CD8-positive, alpha-beta memory T cell (primary cell): ENCODE data around the gene SCAPER. TPM values are rescaled to one million over a fixed set of nuclear protein-coding genes. Genes with fewer than 3 reads are reported as not detected.

Experiments used
- CTCF ChIA-PET: fragments of 350-600 bp; sonication (Branson Sonifier 250); formaldehyde crosslinking; loops from one replicate; lab custom pipeline; 2021; ENCODE audit warnings: antibody characterized with exemption; lab: Charles Lee
- POLR2A ChIA-PET: fragments of 350-600 bp; sonication (Branson Sonifier 250); formaldehyde crosslinking; loops from one replicate; lab custom pipeline; 2021; ENCODE audit warnings: antibody characterized with exemption; lab: Charles Lee
- DNase-seq, 5 donors: peaks; one replicate each; pipeline versions ENCODE4 v3.0.0 to v3.0.0-alpha.2; 2020 to 2022; ENCODE audit warnings: mixed read lengths in 1 of 5
- H3K27ac ChIP-seq: one replicate; pipeline ENCODE4 v1.7.0; 2013; ENCODE audit warnings: low read depth, mild to moderate bottlenecking, low read length, moderate library complexity
- H3K27me3 ChIP-seq: 2 replicates; pipeline ENCODE4 v1.7.0; 2013; ENCODE audit warnings: low read length, mild to moderate bottlenecking; ENCODE audit not compliant: insufficient read depth, poor library complexity, severe bottlenecking
- H3K36me3 ChIP-seq: 2 replicates; pipeline ENCODE4 v1.7.0; 2013; ENCODE audit warnings: mild to moderate bottlenecking, low read length, moderate library complexity; ENCODE audit not compliant: insufficient read depth
- H3K4me1 ChIP-seq: 2 replicates; pipeline ENCODE4 v1.7.0; 2013; ENCODE audit warnings: mild to moderate bottlenecking, low read length, moderate library complexity; ENCODE audit not compliant: insufficient read depth
- H3K4me3 ChIP-seq: 2 replicates; pipeline ENCODE4 v1.7.0; 2013; ENCODE audit warnings: mild to moderate bottlenecking, low read length
- H3K9me3 ChIP-seq: 2 replicates; pipeline ENCODE4 v1.7.0; 2013; ENCODE audit warnings: mild to moderate bottlenecking, low read length
- H3K27ac Mint-ChIP-seq, 8 donors: one replicate each; pipeline ENCODE4 v1.8.0; 2020 to 2021; ENCODE audit warnings: mixed read lengths in 8 of 8, mild to moderate bottlenecking in 6 of 8, inconsistent platforms in 3 of 8, moderate library complexity in 3 of 8
- H3K27me3 Mint-ChIP-seq, 2 donors: one replicate each; pipeline ENCODE4 v1.8.0; 2020 to 2021; ENCODE audit warnings: mixed read lengths in 2 of 2, mild to moderate bottlenecking in 1 of 2, moderate library complexity in 1 of 2
- H3K36me3 Mint-ChIP-seq, 3 donors: one replicate each; pipeline ENCODE4 v1.8.0; 2020 to 2021; ENCODE audit warnings: mixed read lengths in 3 of 3, inconsistent platforms in 1 of 3, mild to moderate bottlenecking in 1 of 3
- H3K4me1 Mint-ChIP-seq, 3 donors: one replicate each; pipeline ENCODE4 v1.8.0; 2020 to 2021; ENCODE audit warnings: mixed read lengths in 3 of 3, inconsistent platforms in 1 of 3, mild to moderate bottlenecking in 1 of 3
- H3K4me3 Mint-ChIP-seq, 7 donors: one replicate each; pipeline ENCODE4 v1.8.0; 2020 to 2021; ENCODE audit warnings: mixed read lengths in 7 of 7, mild to moderate bottlenecking in 6 of 7, moderate library complexity in 4 of 7, inconsistent platforms in 2 of 7
- H3K9me3 Mint-ChIP-seq, 5 donors: one replicate each; pipeline ENCODE4 v1.8.0; 2020 to 2022; ENCODE audit warnings: mixed read lengths in 5 of 5, mild to moderate bottlenecking in 3 of 5, moderate library complexity in 2 of 5, inconsistent platforms in 1 of 5
- polyA plus RNA-seq: library from polyadenylated mRNA; unstranded; fragments of 300-500 nt; fragmentation: Illumina TruSeq; gene quantifications from one replicate; pipeline ENCODE4 v1.2.3, GENCODE V29; 2021
- total RNA-seq, 2 experiments: library from RNA; stranded (reverse); gene quantifications; one replicate each; pipeline ENCODE4 v1.2.3, GENCODE V29; 2021

Gene SCAPER
- total and polyA plus RNA-seq, 3 experiments from 2014 or later = 15.5 to 26.6 (median 16.0) TPM

DNA sequence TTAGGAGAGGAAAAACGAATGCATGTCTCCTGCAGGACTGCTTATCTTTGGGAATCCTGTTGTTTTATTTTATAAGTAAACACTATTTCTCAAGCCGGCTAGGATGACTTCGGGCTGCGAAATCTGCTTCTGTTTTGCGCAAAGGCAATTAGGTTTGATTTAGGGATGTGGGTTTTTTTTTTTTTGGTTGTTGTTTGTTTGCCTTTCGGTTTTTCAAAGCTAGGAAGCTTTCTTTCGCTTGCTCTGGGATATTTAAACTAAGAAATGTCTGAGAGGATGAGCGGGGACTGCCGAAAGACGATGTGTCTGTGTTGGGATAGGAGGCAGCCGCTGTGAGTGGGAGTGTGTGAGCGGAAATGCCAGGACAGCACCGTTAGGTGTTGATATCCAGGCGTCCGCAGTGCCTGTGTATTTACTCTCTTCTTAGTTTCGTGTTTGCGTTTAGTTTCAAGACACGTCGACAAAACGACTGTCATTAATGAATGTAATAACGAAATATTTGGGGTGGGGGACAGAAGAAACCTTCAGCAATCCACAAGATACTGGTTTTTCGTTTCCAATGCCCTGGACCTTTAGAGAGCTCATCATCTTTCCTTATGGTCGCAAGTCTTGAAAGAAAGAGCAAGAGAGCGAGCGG is 568.0 kb downstream of the SCAPER start:
- peak overlapping the region; percentile 8 for H3K27ac ChIP-seq
- ChIA-PET CTCF (no interaction called here), POLR2A (interaction anchor here (0.6 to 1.5 kb wide), 2 partner anchors 8 to 657 kb away, joined by 6 to 7 read pairs; no protein-coding TSS in a partner anchor)
- peaks cover 53 to 66% (median 65%) of the 10 kb centered on the region in 3 donors for H3K4me1 Mint-ChIP-seq
- peaks cover 0 to 1% (median 0%) of the 10 kb centered on the region in 3 donors for H3K36me3 Mint-ChIP-seq
- peaks cover 56% of the 10 kb centered on the region for H3K4me1 ChIP-seq
- no peaks in the 10 kb centered on the region for H3K36me3 ChIP-seq
- H3K27ac Mint-ChIP-seq = peak overlapping the region in 4 of 8 donors; percentile 5 to 66 (median 40)
- peak in 1 of 5 donors; percentile 17 for DNase-seq
- peaks cover 0 to 6% (median 2%) of the 10 kb centered on the region in 5 donors for H3K9me3 Mint-ChIP-seq
- peak overlapping the region; percentile 72 to 91 (median 81) for H3K4me3 Mint-ChIP-seq
- peak overlapping the region; percentile 1 for H3K4me3 ChIP-seq
- peaks cover 65% of the 10 kb centered on the region for H3K27me3 ChIP-seq
- no peaks in the 10 kb centered on the region for H3K9me3 ChIP-seq
- H3K27me3 Mint-ChIP-seq = peaks cover 86 to 88% of the 10 kb centered on the region in 2 donors

GRCh38 chr15:76336254-76337058 is 568.7 kb downstream of the SCAPER start, which contains the start of gene ISL2:
Gene ISL2 (plus strand): TSS chr15:76336773. CDS start chr15:76336884, 111 bp downstream.
- POLR2A ChIA-PET = interaction anchor here (1.5 kb wide), 1 partner anchor 9 kb away, joined by 6 read pairs; no protein-coding TSS in a partner anchor
- Histone ChIP-seq H3K27ac (peak within 1 kb of the TSS; percentile 54), H3K27me3 (peaks cover 58% of the 10 kb centered on the region), H3K9me3 (no peaks in the 10 kb centered on the region), H3K36me3 (no peaks in the 10 kb centered on the region), H3K4me3 (peak within 1 kb of the TSS; percentile 16), H3K4me1 (peaks cover 49% of the 10 kb centered on the region)
- CTCF ChIA-PET = interaction anchor here (1.2 kb wide), 1 partner anchor 9 kb away, joined by 7 read pairs; no protein-coding TSS in a partner anchor
- peaks cover 47 to 59% (median 57%) of the 10 kb centered on the region in 3 donors for H3K4me1 Mint-ChIP-seq
- peaks cover 79 to 80% of the 10 kb centered on the region in 2 donors for H3K27me3 Mint-ChIP-seq
- H3K27ac Mint-ChIP-seq = peak within 1 kb of the TSS in 7 of 8 donors; percentile 1 to 72 (median 32)
- H3K4me3 Mint-ChIP-seq = peak within 1 kb of the TSS; percentile 72 to 91 (median 81)
- H3K36me3 Mint-ChIP-seq = peaks cover 0 to 1% (median 0%) of the 10 kb centered on the region in 3 donors
- H3K9me3 Mint-ChIP-seq = peaks cover 0 to 6% (median 2%) of the 10 kb centered on the region in 5 donors
- peak in 4 of 5 donors; percentile 12 to 54 (median 46) for DNase-seq

GRCh38 chr15:76335307-76336253 is 569.6 kb downstream of the SCAPER start:
- CTCF ChIA-PET = interaction anchor here (1.2 kb wide), 1 partner anchor 10 kb away, joined by 7 read pairs; no protein-coding TSS in a partner anchor

GRCh38 chr15:76334438-76335306 is 570.5 kb downstream of the SCAPER start:
- Histone ChIP-seq H3K9me3 (no peaks in the 10 kb centered on the region), H3K4me3 (no peak overlapping the region), H3K36me3 (no peaks in the 10 kb centered on the region), H3K27me3 (peaks cover 44% of the 10 kb centered on the region), H3K4me1 (peaks cover 36% of the 10 kb centered on the region), H3K27ac (no peak overlapping the region)
- POLR2A ChIA-PET = interaction anchor here (0.6 to 1.0 kb wide), 2 partner anchors 9 to 37 kb away, joined by 3 read pairs; no protein-coding TSS in a partner anchor
- H3K36me3 Mint-ChIP-seq = peaks cover 0 to 1% (median 0%) of the 10 kb centered on the region in 3 donors
- H3K27ac Mint-ChIP-seq = peak overlapping the region in 1 of 8 donors; percentile 63
- peaks cover 0 to 6% (median 2%) of the 10 kb centered on the region in 5 donors for H3K9me3 Mint-ChIP-seq
- no peak for DNase-seq
- peaks cover 34 to 44% (median 40%) of the 10 kb centered on the region in 3 donors for H3K4me1 Mint-ChIP-seq
- peak overlapping the region; percentile 8 to 91 (median 81) for H3K4me3 Mint-ChIP-seq
- CTCF ChIA-PET = no interaction called here
- H3K27me3 Mint-ChIP-seq = peaks cover 71 to 77% of the 10 kb centered on the region in 2 donors

More at GRCh38 chr15:76335307-76336253, 569.6 kb downstream of the SCAPER start:
- Histone ChIP-seq H3K27ac (peak overlapping the region; percentile 54), H3K27me3 (peaks cover 53% of the 10 kb centered on the region), H3K4me3 (peak overlapping the region; percentile 16), H3K4me1 (peaks cover 42% of the 10 kb centered on the region), H3K9me3 (no peaks in the 10 kb centered on the region), H3K36me3 (no peaks in the 10 kb centered on the region)
- Mint-ChIP-seq H3K27ac (peak overlapping the region in 3 of 8 donors; percentile 58 to 72 (median 63)), H3K4me1 (peaks cover 41 to 53% (median 49%) of the 10 kb centered on the region in 3 donors), H3K36me3 (peaks cover 0 to 1% (median 0%) of the 10 kb centered on the region in 3 donors), H3K9me3 (peaks cover 0 to 6% (median 2%) of the 10 kb centered on the region in 5 donors), H3K27me3 (peaks cover 77 to 79% of the 10 kb centered on the region in 2 donors), H3K4me3 (peak overlapping the region; percentile 72 to 91 (median 81))
- POLR2A ChIA-PET = interaction anchor here (0.6 to 1.5 kb wide), 3 partner anchors 8 to 38 kb away, joined by 3 to 6 read pairs (median 3); no protein-coding TSS in a partner anchor
- peak in 1 of 5 donors; percentile 10 for DNase-seq

DNA sequence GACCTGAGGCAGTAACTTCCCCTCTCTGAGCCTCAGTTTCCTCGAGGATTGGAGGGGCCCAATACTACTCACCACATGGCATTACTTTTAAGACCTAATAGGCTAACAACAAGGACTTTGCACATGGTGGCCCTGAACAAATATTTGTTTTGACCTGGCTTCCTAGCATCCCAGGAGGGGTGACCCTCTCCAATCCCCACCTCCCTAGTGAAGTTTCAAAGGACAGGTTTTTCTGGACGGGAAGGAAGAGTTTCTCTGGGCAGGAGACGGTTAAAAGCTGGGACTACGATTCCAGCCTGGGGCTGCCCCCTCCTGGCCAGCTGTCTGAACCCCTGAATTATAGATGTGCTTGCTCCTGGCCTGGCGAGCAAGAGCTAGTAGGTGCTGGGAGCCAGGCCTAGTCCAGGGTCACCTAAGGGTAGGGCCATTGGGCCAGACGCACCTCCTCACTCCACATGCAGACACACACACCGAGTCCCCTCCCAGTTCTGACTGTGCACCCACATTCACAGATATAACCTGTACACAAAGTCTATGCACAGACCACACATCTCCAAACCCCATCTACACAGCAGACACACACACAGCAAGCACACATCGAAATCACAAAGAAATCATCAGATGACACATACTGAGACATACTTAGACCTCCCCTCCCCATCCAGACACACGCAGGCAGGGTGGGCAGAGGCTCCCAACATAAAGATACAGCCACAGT is 571.3 kb downstream of the SCAPER start:
- peaks cover 67 to 77% of the 10 kb centered on the region in 2 donors for H3K27me3 Mint-ChIP-seq
- Histone ChIP-seq H3K4me1 (peaks cover 28% of the 10 kb centered on the region), H3K36me3 (no peaks in the 10 kb centered on the region), H3K9me3 (no peaks in the 10 kb centered on the region), H3K27me3 (peaks cover 36% of the 10 kb centered on the region), H3K27ac (no peak overlapping the region), H3K4me3 (no peak overlapping the region)
- peaks cover 30 to 38% (median 34%) of the 10 kb centered on the region in 3 donors for H3K4me1 Mint-ChIP-seq
- H3K27ac Mint-ChIP-seq = peak overlapping the region in 1 of 8 donors; percentile 4
- H3K9me3 Mint-ChIP-seq = peaks cover 0 to 6% (median 2%) of the 10 kb centered on the region in 5 donors
- H3K36me3 Mint-ChIP-seq = peaks cover 0 to 1% (median 0%) of the 10 kb centered on the region in 3 donors
- POLR2A ChIA-PET = no interaction called here
- peak overlapping the region in 1 of 7 donors; percentile 25 for H3K4me3 Mint-ChIP-seq
- DNase-seq = no peak
- CTCF ChIA-PET = interaction anchor here (1.3 kb wide), 1 partner anchor 13 kb away, joined by 4 read pairs; no protein-coding TSS in a partner anchor

DNA sequence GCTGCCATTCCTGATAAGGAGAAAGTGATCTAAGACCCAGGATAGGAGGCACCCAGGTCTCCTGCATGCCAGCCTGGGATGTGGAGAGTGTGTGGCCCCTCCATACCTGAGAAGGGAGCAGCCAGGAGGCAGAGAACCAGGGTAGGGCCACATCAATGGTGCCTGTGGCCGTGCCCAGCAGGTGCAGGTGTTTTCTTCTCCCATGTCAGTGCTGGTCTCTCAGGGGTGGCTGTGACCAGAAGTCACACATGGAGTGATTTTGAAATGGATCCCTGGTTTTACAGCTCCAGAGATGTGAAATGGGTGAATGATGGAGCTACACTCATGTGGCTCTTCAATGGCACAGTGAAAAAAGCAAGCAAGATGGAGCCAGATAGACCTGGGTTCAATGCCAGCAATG is 571.8 kb downstream of the SCAPER start:
- Histone ChIP-seq H3K9me3 (no peaks in the 10 kb centered on the region), H3K27me3 (peaks cover 30% of the 10 kb centered on the region), H3K4me1 (peaks cover 22% of the 10 kb centered on the region), H3K27ac (no peak overlapping the region), H3K36me3 (no peaks in the 10 kb centered on the region), H3K4me3 (no peak overlapping the region)
- ChIA-PET POLR2A (interaction anchor here (1.2 kb wide), 1 partner anchor 9 kb away, joined by 3 read pairs; no protein-coding TSS in a partner anchor), CTCF (interaction anchor here (1.3 kb wide), 1 partner anchor 13 kb away, joined by 4 read pairs; no protein-coding TSS in a partner anchor)
- Mint-ChIP-seq H3K27me3 (peaks cover 65 to 77% of the 10 kb centered on the region in 2 donors), H3K4me3 (no peak overlapping the region), H3K36me3 (peaks cover 0 to 1% (median 0%) of the 10 kb centered on the region in 3 donors), H3K4me1 (peaks cover 25 to 33% (median 28%) of the 10 kb centered on the region in 3 donors), H3K9me3 (peaks cover 0 to 6% (median 2%) of the 10 kb centered on the region in 5 donors), H3K27ac (peak overlapping the region in 1 of 8 donors; percentile 10)
- DNase-seq = no peak
